HepG2 (cell line): Measurements from ENCODE around the gene KIAA0232. TPM values are rescaled to one million over a fixed set of nuclear protein-coding genes. Genes with fewer than 3 reads are reported as not detected.
A peak's percentile ranks its signal among the peaks of the same experiment; 100 is the strongest.

ENCODE experiments used
- CEBPG ChIP-seq: IDR thresholded peaks from 2 replicates; pipeline ENCODE4 v1.6.1; 2016
- HNRNPH1 ChIP-seq: fragments of 200-400 bp; formaldehyde crosslinking; optimal IDR thresholded peaks from 2 replicates; pipeline ENCODE3; 2017; ENCODE audit warnings: mild to moderate bottlenecking, low read depth, low read length
- KDM1A ChIP-seq: IDR thresholded peaks from 2 replicates; pipeline ENCODE4 v1.6.1; 2016; ENCODE audit warnings: missing compliant biosample characterization
- MAFG ChIP-seq: sonication (generic); formaldehyde crosslinking; IDR thresholded peaks from 2 replicates; pipeline ENCODE4 v1.5.1; 2020; ENCODE audit warnings: mild to moderate bottlenecking, missing genetic modification reagents
- MTF2 ChIP-seq: sonication (generic); formaldehyde crosslinking; IDR thresholded peaks from 2 replicates; pipeline ENCODE4 v1.5.0; 2020; ENCODE audit warnings: missing genetic modification reagents, borderline replicate concordance
- NFE2L2 ChIP-seq: fragments of 150-350 bp; IDR thresholded peaks from 2 replicates; pipeline ENCODE4 v1.6.1; 2014; ENCODE audit warnings: low read length
- NR1H2 ChIP-seq: sonication (generic); formaldehyde crosslinking; IDR thresholded peaks from 2 replicates; pipeline ENCODE4 v1.8.1; 2022; ENCODE audit warnings: low read depth, missing genetic modification reagents, borderline replicate concordance
- SETDB1 ChIP-seq: sonication (generic); formaldehyde crosslinking; IDR thresholded peaks from 2 replicates; pipeline ENCODE4 v1.5.1; 2020; ENCODE audit warnings: missing genetic modification reagents, mild to moderate bottlenecking, borderline replicate concordance
- SMAD3 ChIP-seq: sonication (generic); formaldehyde crosslinking; IDR thresholded peaks from 2 replicates; pipeline ENCODE4 v1.4.0; 2020; ENCODE audit warnings: missing genetic modification reagents
- SP5 ChIP-seq: IDR thresholded peaks from 2 replicates; pipeline ENCODE4 v1.6.1; 2016; ENCODE audit warnings: low read depth, borderline replicate concordance
- TBL1XR1 ChIP-seq: fragments of 150-350 bp; IDR thresholded peaks from 2 replicates; pipeline ENCODE4 v1.6.1; 2014; ENCODE audit warnings: borderline replicate concordance, low read length; ENCODE audit not compliant: partially characterized antibody
- YY1 ChIP-seq: IDR thresholded peaks from 2 replicates; pipeline ENCODE4 v1.6.1; 2011; ENCODE audit warnings: low read length, low read depth, moderate library complexity, mild to moderate bottlenecking; ENCODE audit not compliant: insufficient read depth, insufficient replicate concordance
- ZFAT ChIP-seq: sonication (generic); formaldehyde crosslinking; conservative IDR thresholded peaks from 2 replicates; pipeline ENCODE4 v1.8.1; 2023; ENCODE audit warnings: missing genetic modification reagents, inconsistent platforms
- ZFY ChIP-seq: sonication (generic); formaldehyde crosslinking; IDR thresholded peaks from 2 replicates; pipeline ENCODE4 v1.4.0; 2020; ENCODE audit warnings: missing genetic modification reagents
- ZIK1 ChIP-seq: sonication (generic); formaldehyde crosslinking; IDR thresholded peaks from 2 replicates; pipeline ENCODE4 v1.5.0; 2020; ENCODE audit warnings: mild to moderate bottlenecking, low read depth, missing genetic modification reagents, borderline replicate concordance
- ZNF205 ChIP-seq: IDR thresholded peaks from 2 replicates; pipeline ENCODE4 v1.6.1; 2018; ENCODE audit warnings: missing biosample characterization, missing genetic modification reagents
- ZNF256 ChIP-seq: sonication (generic); formaldehyde crosslinking; conservative IDR thresholded peaks from 2 replicates; pipeline ENCODE4 v1.4.0; 2020; ENCODE audit warnings: missing genetic modification reagents
- ZNF44 ChIP-seq: sonication (generic); formaldehyde crosslinking; IDR thresholded peaks from 2 replicates; pipeline ENCODE4 v1.5.1; 2020; ENCODE audit warnings: mild to moderate bottlenecking, missing genetic modification reagents
- ZNF720 ChIP-seq: sonication (generic); formaldehyde crosslinking; IDR thresholded peaks from 2 replicates; pipeline ENCODE4 v1.4.0; 2020; ENCODE audit warnings: missing genetic modification reagents
- polyA plus RNA-seq, 8 experiments: library from polyadenylated mRNA; depleted of rRNA in 3 of 8; stranded (reverse) in 7 of 8; unstranded in 1 of 8; fragments of >200 nt; fragmentation: Illumina TruSeq in 4 of 8; extraction: Trizol in 4 of 8; gene quantifications; 2 replicates each; pipeline versions ENCODE4 v1.2.1 to v1.2.3, GENCODE V29; 2011 to 2016; ENCODE audit warnings: low read depth in 4 of 8, missing spikeins in 1 of 8, mixed read lengths in 1 of 8; ENCODE audit not compliant: insufficient read depth in 1 of 8
- total RNA-seq, 5 experiments: library from RNA; depleted of rRNA; stranded (reverse); fragments of >200 nt; fragmentation: Illumina TruSeq; extraction: Trizol; gene quantifications; 2 replicates each; pipeline ENCODE4 v1.2.3, GENCODE V29; 2016; ENCODE audit warnings: low read depth in 1 of 5
- TF ChIP-seq, protein P1 (sequence below): sonication (generic); formaldehyde crosslinking; IDR thresholded peaks from 2 replicates; pipeline ENCODE4 v1.4.0; 2020; ENCODE audit warnings: missing genetic modification reagents, mild to moderate bottlenecking, borderline replicate concordance
- TF ChIP-seq, protein P2 (sequence below): sonication (generic); formaldehyde crosslinking; conservative IDR thresholded peaks from 2 replicates; pipeline ENCODE4 v1.8.0; 2022; ENCODE audit warnings: mild to moderate bottlenecking, moderate library complexity, missing genetic modification reagents
- TF ChIP-seq, protein P3 (sequence below): sonication (generic); formaldehyde crosslinking; IDR thresholded peaks from 2 replicates; pipeline ENCODE4 v1.5.1; 2020; ENCODE audit warnings: missing genetic modification reagents, mild to moderate bottlenecking, borderline replicate concordance
- TF ChIP-seq, protein P4 (sequence below): sonication (generic); formaldehyde crosslinking; IDR thresholded peaks from 2 replicates; pipeline ENCODE4 v1.4.0; 2020; ENCODE audit warnings: low read depth, mild to moderate bottlenecking, missing genetic modification reagents

The KIAA0232 gene
- total and polyA plus RNA-seq, 2 of the 13 experiments (the other 11 are each of a cell fraction or from before 2014, with no cell fraction given), result 7.8 to 17.1 TPM

DNA sequence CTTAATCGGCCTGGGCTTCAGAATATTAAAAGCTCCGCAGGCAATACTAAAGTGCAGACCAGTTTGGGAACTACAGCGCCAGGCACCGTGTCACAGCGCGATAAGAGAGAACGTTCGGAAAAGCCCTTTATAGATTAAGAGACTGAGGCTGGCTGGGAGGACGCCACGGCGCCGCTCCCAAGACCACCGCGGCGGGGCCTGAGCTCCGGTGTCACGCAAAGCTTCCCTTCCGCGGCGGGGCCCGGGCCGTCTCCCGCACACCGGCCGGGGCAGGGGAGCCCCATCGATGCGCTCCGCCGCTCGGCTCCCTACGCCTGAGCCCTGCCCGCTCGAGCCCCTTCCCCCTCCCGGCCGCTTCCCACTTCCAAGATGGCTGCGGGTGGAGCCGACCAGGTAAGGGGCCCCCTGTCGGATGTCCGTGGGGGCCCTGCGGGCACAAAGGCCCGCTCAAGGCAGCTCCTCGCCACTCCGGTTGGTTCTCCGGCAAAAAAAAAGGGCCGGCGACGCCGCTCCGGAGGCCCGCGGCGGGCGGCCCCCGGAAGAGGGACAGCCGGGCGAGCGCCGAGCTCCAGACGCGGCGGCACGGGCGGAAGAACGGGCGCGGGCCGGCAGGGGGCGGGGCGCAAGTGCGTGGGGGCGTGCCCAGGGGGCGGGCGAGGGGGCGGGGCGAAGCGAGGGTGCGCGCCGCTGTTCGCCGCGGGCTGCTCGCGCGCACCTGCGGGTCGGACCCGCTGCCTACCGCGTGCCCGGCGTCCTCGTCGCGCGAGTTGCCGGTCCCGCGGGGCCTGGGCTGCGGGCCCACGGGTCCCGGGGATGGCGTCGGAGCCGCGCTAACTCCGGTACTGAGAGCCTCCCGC lies 126.8 kb downstream of the KIAA0232 start, which contains the start of gene TBC1D14 (continued):
- TF ChIP-seq MAFG (no peak), KDM1A (CRISPR knock-in tag) (no peak), MTF2 (CRISPR knock-in tag) (no peak), ZIK1 (CRISPR knock-in tag) (0 out of 2 replicates have a peak, but pooled peaks have one; percentile 48), NR1H2 (no peak), ZFY (CRISPR knock-in tag) (peak; percentile 73), ZNF205 (CRISPR knock-in tag) (no peak), ZNF720 (CRISPR knock-in tag) (no peak), SP5 (CRISPR knock-in tag) (no peak), HNRNPH1 (no peak), SMAD3 (CRISPR knock-in tag) (no peak), SETDB1 (CRISPR knock-in tag) (no peak), ZNF44 (CRISPR knock-in tag) (no peak), TBL1XR1 (no peak), NFE2L2 (no peak), ZNF256 (CRISPR knock-in tag) (no peak), YY1 (peak; percentile 98), ZFAT (CRISPR knock-in tag) (no peak), CEBPG (CRISPR knock-in tag) (no peak)
- TF ChIP-seq, protein P1, sequence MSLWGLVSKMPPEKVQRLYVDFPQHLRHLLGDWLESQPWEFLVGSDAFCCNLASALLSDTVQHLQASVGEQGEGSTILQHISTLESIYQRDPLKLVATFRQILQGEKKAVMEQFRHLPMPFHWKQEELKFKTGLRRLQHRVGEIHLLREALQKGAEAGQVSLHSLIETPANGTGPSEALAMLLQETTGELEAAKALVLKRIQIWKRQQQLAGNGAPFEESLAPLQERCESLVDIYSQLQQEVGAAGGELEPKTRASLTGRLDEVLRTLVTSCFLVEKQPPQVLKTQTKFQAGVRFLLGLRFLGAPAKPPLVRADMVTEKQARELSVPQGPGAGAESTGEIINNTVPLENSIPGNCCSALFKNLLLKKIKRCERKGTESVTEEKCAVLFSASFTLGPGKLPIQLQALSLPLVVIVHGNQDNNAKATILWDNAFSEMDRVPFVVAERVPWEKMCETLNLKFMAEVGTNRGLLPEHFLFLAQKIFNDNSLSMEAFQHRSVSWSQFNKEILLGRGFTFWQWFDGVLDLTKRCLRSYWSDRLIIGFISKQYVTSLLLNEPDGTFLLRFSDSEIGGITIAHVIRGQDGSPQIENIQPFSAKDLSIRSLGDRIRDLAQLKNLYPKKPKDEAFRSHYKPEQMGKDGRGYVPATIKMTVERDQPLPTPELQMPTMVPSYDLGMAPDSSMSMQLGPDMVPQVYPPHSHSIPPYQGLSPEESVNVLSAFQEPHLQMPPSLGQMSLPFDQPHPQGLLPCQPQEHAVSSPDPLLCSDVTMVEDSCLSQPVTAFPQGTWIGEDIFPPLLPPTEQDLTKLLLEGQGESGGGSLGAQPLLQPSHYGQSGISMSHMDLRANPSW (CRISPR knock-in tag), result no peak
- TF ChIP-seq, protein P2, sequence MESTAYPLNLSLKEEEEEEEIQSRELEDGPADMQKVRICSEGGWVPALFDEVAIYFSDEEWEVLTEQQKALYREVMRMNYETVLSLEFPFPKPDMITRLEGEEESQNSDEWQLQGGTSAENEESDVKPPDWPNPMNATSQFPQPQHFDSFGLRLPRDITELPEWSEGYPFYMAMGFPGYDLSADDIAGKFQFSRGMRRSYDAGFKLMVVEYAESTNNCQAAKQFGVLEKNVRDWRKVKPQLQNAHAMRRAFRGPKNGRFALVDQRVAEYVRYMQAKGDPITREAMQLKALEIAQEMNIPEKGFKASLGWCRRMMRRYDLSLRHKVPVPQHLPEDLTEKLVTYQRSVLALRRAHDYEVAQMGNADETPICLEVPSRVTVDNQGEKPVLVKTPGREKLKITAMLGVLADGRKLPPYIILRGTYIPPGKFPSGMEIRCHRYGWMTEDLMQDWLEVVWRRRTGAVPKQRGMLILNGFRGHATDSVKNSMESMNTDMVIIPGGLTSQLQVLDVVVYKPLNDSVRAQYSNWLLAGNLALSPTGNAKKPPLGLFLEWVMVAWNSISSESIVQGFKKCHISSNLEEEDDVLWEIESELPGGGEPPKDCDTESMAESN, result peak; percentile 17; the same call in 1 of the 2 replicates
- TF ChIP-seq, protein P3, sequence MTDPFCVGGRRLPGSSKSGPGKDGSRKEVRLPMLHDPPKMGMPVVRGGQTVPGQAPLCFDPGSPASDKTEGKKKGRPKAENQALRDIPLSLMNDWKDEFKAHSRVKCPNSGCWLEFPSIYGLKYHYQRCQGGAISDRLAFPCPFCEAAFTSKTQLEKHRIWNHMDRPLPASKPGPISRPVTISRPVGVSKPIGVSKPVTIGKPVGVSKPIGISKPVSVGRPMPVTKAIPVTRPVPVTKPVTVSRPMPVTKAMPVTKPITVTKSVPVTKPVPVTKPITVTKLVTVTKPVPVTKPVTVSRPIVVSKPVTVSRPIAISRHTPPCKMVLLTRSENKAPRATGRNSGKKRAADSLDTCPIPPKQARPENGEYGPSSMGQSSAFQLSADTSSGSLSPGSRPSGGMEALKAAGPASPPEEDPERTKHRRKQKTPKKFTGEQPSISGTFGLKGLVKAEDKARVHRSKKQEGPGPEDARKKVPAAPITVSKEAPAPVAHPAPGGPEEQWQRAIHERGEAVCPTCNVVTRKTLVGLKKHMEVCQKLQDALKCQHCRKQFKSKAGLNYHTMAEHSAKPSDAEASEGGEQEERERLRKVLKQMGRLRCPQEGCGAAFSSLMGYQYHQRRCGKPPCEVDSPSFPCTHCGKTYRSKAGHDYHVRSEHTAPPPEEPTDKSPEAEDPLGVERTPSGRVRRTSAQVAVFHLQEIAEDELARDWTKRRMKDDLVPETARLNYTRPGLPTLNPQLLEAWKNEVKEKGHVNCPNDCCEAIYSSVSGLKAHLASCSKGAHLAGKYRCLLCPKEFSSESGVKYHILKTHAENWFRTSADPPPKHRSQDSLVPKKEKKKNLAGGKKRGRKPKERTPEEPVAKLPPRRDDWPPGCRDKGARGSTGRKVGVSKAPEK (CRISPR knock-in tag), result no peak
- TF ChIP-seq, protein P4, sequence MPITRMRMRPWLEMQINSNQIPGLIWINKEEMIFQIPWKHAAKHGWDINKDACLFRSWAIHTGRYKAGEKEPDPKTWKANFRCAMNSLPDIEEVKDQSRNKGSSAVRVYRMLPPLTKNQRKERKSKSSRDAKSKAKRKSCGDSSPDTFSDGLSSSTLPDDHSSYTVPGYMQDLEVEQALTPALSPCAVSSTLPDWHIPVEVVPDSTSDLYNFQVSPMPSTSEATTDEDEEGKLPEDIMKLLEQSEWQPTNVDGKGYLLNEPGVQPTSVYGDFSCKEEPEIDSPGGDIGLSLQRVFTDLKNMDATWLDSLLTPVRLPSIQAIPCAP (CRISPR knock-in tag), result no peak
